ENCODE results near the gene RTN4R. TPM values are rescaled to one million over a fixed set of nuclear protein-coding genes. Genes with fewer than 3 reads are reported as not detected.

The RTN4R gene
- total RNA-seq, 1 experiment from 2014 or later: 25.0 TPM

DNA sequence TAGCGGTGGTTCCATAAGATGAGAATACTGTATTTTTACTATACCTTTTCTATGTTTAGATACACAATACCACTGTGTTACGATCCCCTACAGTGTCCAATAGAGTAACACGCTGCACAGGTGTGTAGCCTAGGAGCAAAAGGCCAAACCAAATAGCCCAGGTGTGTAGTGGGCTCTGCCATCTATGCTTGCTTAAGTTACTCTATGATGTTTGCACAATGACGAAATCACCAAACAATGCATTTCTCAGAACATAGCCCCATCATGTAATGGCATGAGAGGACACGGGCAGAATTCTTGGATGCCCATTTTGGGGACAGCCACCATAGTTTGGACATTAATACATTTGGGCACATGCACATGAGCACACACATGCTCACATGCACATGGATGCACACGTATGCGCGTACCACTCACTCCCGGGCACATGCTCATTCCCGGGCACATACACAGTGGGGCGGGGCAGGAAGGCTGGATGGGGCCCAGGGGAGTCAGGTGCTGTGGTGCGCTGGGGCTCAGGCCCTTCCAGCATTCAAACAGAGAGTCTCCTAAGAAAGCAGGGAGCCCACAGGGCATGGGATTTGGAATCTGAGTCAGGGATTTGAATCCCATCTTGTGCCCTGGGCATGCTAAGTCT is 51.1 kb downstream of the RTN4R start (continued):
- TF ChIP-seq, protein P1, sequence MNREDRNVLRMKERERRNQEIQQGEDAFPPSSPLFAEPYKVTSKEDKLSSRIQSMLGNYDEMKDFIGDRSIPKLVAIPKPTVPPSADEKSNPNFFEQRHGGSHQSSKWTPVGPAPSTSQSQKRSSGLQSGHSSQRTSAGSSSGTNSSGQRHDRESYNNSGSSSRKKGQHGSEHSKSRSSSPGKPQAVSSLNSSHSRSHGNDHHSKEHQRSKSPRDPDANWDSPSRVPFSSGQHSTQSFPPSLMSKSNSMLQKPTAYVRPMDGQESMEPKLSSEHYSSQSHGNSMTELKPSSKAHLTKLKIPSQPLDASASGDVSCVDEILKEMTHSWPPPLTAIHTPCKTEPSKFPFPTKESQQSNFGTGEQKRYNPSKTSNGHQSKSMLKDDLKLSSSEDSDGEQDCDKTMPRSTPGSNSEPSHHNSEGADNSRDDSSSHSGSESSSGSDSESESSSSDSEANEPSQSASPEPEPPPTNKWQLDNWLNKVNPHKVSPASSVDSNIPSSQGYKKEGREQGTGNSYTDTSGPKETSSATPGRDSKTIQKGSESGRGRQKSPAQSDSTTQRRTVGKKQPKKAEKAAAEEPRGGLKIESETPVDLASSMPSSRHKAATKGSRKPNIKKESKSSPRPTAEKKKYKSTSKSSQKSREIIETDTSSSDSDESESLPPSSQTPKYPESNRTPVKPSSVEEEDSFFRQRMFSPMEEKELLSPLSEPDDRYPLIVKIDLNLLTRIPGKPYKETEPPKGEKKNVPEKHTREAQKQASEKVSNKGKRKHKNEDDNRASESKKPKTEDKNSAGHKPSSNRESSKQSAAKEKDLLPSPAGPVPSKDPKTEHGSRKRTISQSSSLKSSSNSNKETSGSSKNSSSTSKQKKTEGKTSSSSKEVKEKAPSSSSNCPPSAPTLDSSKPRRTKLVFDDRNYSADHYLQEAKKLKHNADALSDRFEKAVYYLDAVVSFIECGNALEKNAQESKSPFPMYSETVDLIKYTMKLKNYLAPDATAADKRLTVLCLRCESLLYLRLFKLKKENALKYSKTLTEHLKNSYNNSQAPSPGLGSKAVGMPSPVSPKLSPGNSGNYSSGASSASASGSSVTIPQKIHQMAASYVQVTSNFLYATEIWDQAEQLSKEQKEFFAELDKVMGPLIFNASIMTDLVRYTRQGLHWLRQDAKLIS (CRISPR knock-in tag; IDR thresholded peaks at IDR 0.05; ENCODE audit: borderline replicate concordance): no peak

DNA sequence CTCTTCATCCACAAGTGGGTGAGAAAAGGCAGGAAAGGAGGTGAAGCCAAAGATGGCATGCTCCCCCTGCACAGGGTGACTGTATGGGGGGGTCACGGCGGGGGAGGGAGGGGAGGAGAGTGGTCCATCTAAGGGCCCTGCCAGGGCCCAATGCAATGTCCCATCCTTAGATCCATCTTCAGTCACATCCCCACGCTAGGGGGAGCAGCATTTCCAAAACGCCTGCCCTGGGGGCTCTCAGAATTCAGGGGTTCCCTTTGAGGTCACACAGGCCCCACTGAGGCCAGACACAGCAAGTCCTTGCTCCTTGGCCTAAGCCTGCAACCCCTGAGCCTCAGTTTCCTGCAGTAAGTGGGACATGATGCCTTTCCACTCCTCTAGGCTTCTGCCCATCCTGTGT is 52.4 kb downstream of the RTN4R start:
- TF ChIP-seq ZNF219 (CRISPR knock-in tag; IDR thresholded peaks at IDR 0.05; ENCODE audit: borderline replicate concordance) (no peak), ZNF138 (CRISPR knock-in tag; conservative IDR thresholded peaks at IDR 0.05) (no peak), ETV6 (CRISPR knock-in tag; IDR thresholded peaks at IDR 0.05) (no peak), NFE2L1 (CRISPR knock-in tag; IDR thresholded peaks at IDR 0.05) (no peak), ZNF317 (CRISPR knock-in tag; IDR thresholded peaks at IDR 0.05; ENCODE audit: borderline replicate concordance, low read depth) (no peak), CREM (CRISPR knock-in tag; IDR thresholded peaks at IDR 0.05) (no peak), TEAD4 (CRISPR knock-in tag; IDR thresholded peaks at IDR 0.05) (no peak), ZNF671 (CRISPR knock-in tag; IDR thresholded peaks at IDR 0.05) (no peak), SOX15 (CRISPR knock-in tag; IDR thresholded peaks at IDR 0.05) (no peak), RELA (CRISPR knock-in tag; IDR thresholded peaks at IDR 0.05; ENCODE audit: borderline replicate concordance) (no peak), MXD4 (CRISPR knock-in tag; IDR thresholded peaks at IDR 0.05; ENCODE audit: borderline replicate concordance) (no peak), ELF4 (CRISPR knock-in tag; IDR thresholded peaks at IDR 0.05; ENCODE audit: low read depth) (no peak), CBFB (CRISPR knock-in tag; IDR thresholded peaks at IDR 0.05; ENCODE audit: low read depth) (no peak)
- TF ChIP-seq, protein P2, sequence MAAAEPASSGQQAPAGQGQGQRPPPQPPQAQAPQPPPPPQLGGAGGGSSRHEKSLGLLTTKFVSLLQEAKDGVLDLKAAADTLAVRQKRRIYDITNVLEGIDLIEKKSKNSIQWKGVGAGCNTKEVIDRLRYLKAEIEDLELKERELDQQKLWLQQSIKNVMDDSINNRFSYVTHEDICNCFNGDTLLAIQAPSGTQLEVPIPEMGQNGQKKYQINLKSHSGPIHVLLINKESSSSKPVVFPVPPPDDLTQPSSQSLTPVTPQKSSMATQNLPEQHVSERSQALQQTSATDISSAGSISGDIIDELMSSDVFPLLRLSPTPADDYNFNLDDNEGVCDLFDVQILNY (CRISPR knock-in tag; IDR thresholded peaks at IDR 0.05): no peak
- TF ChIP-seq, protein P3, sequence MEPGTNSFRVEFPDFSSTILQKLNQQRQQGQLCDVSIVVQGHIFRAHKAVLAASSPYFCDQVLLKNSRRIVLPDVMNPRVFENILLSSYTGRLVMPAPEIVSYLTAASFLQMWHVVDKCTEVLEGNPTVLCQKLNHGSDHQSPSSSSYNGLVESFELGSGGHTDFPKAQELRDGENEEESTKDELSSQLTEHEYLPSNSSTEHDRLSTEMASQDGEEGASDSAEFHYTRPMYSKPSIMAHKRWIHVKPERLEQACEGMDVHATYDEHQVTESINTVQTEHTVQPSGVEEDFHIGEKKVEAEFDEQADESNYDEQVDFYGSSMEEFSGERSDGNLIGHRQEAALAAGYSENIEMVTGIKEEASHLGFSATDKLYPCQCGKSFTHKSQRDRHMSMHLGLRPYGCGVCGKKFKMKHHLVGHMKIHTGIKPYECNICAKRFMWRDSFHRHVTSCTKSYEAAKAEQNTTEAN (CRISPR knock-in tag; IDR thresholded peaks at IDR 0.05): no peak
- TF ChIP-seq, protein P4, sequence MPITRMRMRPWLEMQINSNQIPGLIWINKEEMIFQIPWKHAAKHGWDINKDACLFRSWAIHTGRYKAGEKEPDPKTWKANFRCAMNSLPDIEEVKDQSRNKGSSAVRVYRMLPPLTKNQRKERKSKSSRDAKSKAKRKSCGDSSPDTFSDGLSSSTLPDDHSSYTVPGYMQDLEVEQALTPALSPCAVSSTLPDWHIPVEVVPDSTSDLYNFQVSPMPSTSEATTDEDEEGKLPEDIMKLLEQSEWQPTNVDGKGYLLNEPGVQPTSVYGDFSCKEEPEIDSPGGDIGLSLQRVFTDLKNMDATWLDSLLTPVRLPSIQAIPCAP (CRISPR knock-in tag; IDR thresholded peaks at IDR 0.05): no peak
- TF ChIP-seq, protein P5, sequence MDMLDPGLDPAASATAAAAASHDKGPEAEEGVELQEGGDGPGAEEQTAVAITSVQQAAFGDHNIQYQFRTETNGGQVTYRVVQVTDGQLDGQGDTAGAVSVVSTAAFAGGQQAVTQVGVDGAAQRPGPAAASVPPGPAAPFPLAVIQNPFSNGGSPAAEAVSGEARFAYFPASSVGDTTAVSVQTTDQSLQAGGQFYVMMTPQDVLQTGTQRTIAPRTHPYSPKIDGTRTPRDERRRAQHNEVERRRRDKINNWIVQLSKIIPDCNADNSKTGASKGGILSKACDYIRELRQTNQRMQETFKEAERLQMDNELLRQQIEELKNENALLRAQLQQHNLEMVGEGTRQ (CRISPR knock-in tag; IDR thresholded peaks at IDR 0.05): no peak
- TF ChIP-seq, protein P6, sequence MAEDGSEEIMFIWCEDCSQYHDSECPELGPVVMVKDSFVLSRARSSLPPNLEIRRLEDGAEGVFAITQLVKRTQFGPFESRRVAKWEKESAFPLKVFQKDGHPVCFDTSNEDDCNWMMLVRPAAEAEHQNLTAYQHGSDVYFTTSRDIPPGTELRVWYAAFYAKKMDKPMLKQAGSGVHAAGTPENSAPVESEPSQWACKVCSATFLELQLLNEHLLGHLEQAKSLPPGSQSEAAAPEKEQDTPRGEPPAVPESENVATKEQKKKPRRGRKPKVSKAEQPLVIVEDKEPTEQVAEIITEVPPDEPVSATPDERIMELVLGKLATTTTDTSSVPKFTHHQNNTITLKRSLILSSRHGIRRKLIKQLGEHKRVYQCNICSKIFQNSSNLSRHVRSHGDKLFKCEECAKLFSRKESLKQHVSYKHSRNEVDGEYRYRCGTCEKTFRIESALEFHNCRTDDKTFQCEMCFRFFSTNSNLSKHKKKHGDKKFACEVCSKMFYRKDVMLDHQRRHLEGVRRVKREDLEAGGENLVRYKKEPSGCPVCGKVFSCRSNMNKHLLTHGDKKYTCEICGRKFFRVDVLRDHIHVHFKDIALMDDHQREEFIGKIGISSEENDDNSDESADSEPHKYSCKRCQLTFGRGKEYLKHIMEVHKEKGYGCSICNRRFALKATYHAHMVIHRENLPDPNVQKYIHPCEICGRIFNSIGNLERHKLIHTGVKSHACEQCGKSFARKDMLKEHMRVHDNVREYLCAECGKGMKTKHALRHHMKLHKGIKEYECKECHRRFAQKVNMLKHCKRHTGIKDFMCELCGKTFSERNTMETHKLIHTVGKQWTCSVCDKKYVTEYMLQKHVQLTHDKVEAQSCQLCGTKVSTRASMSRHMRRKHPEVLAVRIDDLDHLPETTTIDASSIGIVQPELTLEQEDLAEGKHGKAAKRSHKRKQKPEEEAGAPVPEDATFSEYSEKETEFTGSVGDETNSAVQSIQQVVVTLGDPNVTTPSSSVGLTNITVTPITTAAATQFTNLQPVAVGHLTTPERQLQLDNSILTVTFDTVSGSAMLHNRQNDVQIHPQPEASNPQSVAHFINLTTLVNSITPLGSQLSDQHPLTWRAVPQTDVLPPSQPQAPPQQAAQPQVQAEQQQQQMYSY (CRISPR knock-in tag; IDR thresholded peaks at IDR 0.05): no peak
- Mint-ChIP-seq H3K4me1 (no peaks in the 10 kb centered on the region), H3K4me3 (no peak overlapping the region), H3K36me3 (no peaks in the 10 kb centered on the region), H3K27ac (no peak overlapping the region), H3K9me3 (peaks cover 5% of the 10 kb centered on the region), H3K27me3 (ENCODE audit: low read depth) (no peaks in the 10 kb centered on the region)
- POLR2A ChIA-PET: no interaction called here
- no peak for ATAC-seq
- no peak for DNase-seq (ENCODE audit: low spot score)
- CTCF ChIA-PET: interaction anchor here (0.7 to 4.0 kb wide), 12 partner anchors 10 to 78 kb away, joined by 3 to 39 read pairs (median 4); no protein-coding TSS in a partner anchor

Measured in WTC11 (cell line).